UCSD-AML1 (cell line): ENCODE data around the gene SPPL2B.
A peak's percentile ranks its signal among the peaks of the same experiment; 100 is the strongest.

Experiments
- DNase-seq: peaks from one replicate; lab custom pipeline; 2025; ENCODE audit not compliant: unreplicated experiment; lab: John Stamatoyannopoulos, UW

The SPPL2B gene

GRCh38 chr19:2296141-2296540, 32.3 kb upstream of the SPPL2B start:
- DNase-seq = no peak

DNA sequence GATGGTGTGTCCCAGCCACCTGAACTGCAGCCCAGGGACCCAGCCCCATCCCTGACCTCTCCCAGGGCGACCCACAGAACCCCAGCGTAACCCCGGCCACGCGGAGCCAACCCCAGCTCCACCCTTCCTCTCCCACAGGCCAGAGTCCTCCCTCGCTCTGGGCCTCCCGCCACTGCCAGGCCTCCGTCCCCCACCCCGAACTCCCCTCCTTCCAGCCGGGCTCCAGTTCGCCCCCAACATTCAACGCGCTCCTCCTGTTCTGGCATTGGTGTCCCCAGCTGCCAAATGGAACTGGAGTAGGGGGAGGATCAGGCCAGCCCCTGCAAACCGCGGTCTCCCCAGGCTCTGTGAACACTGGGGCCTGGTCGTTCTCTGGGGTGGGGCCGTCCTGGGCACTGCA, 28.0 kb upstream of the SPPL2B start:
- DNase-seq = no peak

DNA sequence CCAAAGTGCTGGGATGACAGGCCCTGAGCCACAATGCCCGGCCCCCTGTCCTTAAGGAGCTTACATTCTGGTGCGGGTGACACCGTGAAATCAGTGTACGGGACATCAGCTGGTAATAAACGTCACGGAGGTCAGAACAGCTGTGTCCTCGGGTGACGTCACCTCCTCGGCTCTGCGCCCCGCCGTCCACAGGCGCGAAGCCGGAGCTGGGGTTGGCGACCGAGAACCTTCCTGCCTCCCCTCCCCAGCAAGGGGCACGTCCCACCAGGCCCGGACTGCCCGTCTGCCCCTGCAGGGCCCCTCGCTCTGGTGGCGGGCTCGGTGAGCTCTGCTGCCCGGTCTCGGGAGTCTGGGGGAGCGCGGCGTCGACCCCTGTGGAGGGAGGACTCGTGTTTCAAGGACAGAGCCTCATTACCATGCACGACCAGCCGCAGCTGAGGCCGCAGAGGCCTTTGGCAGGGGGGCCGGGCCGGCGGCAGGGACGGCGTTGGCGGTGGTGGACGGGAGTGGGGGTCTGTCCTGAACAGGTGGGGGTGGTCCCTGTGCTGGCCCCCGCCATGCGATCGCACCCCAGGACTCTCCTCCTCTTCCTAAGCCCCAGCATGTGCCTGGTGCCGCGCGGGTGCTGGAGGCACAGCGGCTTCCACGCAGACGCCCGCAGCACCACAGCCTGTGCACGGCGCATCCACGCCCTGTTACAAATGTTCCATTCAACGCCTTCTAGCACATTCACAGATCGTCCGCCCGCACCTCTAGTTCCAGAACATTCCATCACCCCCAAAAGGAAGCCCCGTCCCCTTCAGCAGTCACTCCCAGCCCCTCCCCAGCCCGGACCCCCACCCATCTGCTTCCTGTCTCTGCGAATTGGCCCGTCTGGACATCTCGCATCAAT, 25.9 kb upstream of the SPPL2B start:
- no peak for DNase-seq

DNA sequence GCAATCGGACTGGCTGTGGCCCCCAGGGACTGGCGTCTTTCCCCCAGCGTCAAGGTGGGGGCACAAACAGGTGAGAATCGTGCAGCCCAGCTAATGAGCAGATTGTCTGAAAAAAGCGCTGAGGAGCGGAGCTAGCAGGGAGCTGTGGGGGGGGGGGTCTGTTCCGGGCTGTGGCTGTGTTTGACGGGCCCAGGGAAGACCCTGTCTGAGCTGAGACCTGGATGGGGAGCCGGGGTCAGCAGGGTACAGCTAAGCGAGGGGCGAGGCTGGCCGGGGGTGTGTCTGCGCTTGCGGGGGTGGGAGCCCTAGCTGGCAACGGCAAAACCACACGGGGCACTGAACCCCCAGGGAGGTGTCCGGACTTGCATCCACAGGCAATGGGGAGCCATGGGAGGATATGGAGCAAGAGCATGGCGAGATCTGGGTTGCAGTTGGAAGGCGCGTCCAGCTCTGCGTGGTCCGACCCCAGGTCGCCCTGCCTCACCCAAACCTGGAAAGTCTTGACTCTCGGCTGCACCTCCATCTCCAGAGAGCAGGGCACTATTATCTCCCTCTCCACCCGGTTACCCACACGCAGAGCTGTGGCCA, 25.2 kb upstream of the SPPL2B start:
- no peak for DNase-seq

DNA sequence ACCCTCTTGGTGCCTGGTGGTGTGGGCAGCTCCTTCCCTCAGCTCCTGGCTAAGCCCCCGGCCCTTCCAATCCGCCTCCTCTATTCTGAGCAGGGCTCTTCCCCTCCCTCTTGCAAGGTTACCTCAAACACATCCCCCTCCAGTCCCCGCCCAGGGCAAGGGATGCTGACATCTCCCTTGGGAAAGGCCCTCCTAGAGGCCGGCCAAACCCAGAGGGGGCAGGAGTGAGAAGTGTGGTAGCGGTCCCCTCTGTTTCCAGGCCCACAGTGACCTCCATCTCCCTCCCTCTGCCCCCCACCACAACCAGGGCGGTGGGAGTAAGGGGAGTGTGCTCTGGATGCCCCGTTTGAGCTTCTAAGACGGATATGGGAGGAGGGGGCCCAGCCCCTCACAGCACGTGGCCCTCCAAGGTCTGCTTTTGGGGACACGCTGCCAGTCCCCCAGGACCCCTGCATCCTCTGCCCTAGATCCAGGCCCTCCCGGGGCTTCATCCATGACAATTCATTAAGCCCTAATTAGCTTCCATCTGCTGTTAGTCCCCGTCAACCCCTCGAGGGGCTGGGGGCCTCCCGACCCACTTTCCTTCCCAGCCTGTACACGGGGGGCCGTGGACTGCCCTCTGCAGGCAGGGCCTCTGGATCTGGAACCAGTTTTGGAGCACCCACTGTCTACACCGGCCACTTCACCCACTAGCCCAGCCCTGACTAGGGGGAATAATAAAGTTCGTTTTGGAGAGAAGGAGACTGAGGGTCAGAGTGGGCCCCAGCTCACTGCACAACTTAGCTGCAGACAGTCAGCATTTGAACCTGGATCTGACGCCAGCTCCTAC, 22.8 kb upstream of the SPPL2B start:
- DNase-seq = no peak

GRCh38 chr19:2306281-2306806, 22.1 kb upstream of the SPPL2B start:
- no peak for DNase-seq

DNA sequence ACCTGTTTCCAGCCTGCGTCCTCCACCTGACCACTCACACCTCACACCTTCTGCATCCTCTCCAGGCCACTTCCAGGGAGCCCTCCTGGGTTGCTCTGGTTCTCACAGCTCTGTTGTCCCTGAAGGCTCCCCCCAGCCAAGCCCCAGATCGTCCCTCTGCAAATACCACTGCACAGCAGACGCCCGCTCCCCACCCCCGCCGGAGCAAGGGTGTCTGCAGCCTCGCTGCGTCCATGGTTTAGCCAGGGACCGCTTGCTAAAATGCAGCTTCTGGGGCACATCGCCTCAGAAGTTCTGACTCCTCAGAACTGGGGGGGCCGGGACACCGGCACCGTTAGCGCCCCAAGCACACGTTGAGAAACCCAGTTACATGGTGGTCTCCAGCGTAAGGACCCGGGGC, 21.5 kb upstream of the SPPL2B start:
- DNase-seq = no peak

DNA sequence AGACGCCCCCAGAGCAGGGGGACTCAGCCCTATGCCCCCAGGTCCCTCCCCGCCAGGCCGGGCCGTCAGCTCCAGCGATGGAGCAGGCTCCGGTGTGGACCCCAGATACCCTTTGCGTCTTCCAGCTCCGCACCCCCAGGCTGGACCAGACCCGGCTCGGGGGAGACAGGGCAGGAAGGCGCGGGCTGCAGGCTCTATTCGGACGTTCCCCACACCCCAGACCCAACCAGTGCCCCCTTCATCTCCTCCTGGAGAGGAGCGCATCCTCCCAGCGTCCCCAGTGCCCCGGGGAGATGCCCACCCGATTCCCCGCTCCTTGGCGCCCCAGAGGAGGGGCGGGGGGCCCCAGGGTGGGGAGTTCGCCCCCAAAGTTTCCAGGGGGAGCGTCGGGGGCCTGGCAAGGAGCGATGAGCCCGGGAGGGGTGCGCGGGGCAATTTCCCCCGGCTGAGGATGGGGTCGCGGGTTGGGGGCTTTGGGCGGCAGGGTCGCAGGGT, 20.9 kb upstream of the SPPL2B start:
- DNase-seq = no peak

DNA sequence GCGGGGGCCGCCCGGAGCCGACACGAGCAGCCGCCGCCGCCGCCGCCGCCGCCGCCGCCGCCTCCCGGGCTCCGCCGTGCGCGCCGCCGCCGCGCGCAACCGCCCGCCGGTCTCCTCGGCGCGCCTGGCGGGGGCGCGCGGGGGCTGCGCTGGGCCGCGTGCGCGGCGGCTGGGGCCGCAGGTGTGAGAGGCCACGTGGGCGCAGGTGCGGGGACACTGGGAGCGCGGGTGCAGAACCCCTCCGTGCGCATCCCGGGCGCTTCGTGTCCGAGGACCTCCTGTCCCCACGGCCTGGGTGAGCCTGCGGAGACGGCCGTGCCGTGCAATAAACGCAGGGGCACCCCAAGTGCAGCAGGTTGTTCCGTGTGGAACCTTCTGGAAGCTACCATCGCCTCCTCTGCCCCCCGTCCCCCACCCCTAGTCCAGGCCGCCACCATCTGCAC, 20.3 kb upstream of the SPPL2B start, which contains the start of gene LINGO3:
TSS of gene LINGO3 (minus strand) at position 41 of the 443 bp plus-strand sequence. CDS start 16,378 bp downstream, outside the sequence.
- no peak for DNase-seq

GRCh38 chr19:2309734-2310362, 18.6 kb upstream of the SPPL2B start:
- DNase-seq = no peak

DNA sequence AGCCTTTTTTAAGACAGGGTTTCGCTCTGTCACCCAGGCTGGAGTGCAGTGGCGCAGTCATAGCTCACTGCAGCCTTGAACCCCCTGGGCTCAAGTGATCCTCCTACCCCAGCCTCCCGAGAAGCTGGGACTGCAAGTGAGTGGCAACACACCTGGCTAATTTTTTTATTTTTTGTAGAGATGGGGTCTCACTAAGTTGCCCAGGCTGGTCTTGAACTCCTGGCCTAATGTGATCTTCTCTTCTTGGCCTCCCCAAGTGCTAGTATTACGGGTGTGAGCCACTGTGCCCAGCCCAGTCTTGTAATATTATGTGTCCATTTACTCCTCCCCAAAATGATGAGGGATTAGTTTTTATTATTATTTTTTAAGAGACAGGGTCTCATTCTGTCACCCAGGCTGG, 17.4 kb upstream of the SPPL2B start:
- DNase-seq = no peak

DNA sequence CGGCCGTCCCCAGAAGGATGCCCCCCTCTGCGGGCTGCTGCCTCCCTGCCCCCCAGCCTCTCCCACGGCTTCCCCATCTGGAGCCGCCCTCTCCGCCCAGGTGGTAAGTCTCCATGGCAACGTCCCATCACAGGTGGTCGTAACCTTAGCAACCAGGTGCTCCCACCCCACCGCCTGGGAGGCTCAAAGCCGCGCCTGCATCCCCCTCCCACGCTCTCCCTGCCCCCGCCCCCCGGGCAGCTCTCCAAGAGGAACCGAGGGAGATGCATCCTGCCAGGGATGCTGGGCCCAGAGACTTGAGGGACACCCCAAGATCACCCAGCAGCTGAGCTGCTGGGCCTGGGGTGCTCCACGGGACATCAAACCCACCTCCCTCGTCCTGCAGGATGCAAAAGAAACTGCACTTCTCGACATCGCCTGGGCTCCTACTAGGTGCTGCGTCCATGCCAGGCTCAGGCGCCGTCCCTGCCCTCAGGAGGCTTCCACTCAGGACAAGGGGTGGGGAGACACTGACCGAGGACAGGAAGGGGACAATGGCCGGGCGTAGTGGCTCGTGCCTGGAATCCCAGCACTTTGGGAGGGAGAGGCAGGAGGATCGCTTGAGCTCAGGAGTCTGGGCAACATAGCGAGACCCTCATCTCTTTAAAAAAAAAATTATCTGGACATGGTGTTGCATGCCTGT, 15.5 kb upstream of the SPPL2B start:
- DNase-seq = no peak

DNA sequence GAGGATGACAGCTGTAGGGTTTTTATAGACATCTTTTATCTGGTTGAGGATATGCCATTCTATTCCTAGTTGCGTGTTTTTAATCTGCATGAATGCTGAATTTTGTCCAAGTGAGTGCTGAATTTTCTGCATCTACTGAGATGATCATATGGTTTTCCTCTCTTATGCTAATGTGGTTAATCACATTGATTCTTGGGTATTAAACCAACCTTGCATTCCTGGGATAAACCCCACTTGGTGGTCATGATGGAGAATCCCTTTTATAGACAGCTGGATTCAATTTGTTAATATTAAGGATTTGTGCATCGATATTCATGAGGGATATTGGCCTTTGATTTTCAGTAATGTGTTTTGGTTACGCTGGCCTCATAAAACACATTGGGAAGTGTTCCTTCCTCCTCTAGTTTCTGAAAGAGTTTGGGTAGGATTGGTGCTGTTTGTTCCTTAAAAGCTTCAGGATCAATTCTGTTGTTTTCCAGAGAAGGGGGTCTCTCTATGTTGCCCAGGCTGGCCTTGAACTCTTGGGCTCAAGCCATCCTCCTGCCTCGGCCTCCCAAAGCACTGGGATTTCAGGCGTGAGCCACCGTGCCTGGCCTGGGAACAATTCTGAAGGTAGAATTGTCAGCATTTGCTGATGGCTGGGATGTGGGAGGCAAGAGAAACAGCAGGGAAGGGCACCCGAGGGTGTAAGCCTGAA, 13.2 kb upstream of the SPPL2B start:
- DNase-seq = no peak

DNA sequence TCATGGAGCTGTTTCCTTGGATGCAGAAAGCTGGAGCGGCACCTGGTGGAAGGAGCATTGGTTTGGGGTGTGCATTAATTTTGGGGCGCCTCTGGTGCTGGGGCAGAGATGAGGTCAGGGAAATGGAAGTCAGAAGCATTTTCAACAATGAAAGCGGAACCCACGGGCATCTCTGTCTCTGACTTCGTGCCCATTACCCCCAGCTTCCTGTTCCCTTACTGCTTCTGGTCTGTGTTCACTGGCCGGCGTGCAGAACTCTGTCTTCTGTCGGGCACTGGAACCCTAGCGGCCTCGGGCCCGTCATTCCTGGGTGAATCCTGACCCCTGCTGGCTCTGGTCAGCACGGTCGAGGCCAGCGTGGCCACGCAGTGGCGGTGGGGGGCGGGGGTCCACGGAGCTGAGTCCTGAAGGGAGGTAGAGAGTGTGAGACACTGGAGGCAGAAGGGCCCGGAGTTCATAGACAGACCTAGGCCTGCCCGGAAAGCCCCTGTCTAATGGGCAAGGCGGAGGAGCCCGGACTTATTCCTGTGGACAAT, 12.6 kb upstream of the SPPL2B start:
- peak; percentile 86 for DNase-seq

DNA sequence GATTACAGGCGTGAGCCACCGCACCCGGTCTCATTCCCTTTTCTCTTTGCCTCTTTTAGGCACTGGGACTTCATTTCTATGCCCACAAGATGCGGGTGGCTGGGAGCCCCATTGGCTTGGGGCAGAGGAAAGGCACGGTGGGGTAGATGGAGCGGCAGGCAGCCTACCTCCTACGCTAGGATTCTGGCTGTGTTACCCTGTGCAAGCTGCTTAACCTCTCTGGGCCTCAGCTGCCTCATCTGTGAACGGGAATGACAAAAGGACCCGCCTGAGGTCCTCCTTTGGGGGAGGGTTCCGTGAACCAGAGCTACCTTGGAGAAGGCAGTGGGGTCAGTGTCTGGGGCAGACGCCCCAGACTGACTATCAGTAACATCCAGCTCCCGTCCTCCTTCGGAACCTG, 11.2 kb upstream of the SPPL2B start:
- DNase-seq = no peak

GRCh38 chr19:2317756-2318155, 10.7 kb upstream of the SPPL2B start:
- no peak for DNase-seq

DNA sequence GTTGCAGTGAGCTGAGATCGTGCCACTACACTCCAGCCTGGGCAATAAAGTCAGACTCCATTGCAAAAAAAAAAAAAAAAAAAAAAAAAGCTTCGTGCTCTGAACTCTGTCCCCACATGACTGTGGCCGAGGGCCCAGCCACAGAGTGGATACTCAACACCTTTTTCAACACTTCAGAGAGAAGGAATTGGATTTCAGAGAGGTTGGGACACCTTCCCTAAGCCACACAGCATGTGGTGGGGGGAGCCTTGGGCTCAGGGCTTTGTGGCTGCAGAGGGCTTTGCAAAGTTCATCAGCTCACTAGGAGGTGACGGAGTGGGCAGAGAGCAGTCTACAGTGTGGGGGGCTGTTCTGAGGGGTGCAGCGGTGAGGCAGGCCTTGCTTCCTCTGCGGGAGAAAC, 9.6 kb upstream of the SPPL2B start:
- no peak for DNase-seq

- DNase-seq = no peak
Measured at GRCh38 chr19:2319551-2319950, 8.9 kb upstream of the SPPL2B start.

DNA sequence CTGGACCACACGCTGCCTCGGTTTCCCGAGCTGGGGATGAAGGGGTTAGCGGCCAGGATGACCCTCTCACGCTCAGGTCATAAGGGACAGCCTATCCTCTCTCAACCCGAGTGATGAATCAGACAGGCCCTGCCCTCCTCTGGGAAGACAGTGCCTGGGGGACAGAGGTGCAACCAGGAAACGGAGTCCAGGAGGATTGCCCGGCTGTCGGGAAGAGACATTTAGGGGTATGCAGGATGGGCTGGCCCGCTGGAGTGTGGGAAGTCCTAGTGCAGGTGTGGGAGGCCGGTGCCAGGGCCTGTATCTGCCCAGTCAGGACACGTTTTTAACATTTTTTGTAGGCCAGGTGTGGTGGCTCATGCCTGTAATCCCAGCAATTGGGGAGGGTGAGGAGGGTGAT, 8.4 kb upstream of the SPPL2B start:
- DNase-seq = no peak
